Astrocyte of the spinal cord (primary cell): Measurements from ENCODE around the gene SEMA3G.

Experiments
- DNase-seq: peaks from one replicate; pipeline ENCODE4 v3.0.0; 2011; ENCODE audit warnings: low read depth, low spot score
- H3K4me3 ChIP-seq: 2 replicates; pipeline ENCODE4 v1.5.1; 2011; ENCODE audit warnings: low read depth, mild to moderate bottlenecking, low read length, moderate library complexity
- CTCF ChIP-seq: IDR thresholded peaks from 2 replicates; pipeline ENCODE4 v1.5.1; 2012; ENCODE audit warnings: low read depth, mild to moderate bottlenecking, low read length, inconsistent platforms
- in situ Hi-C: cut with HindIII; loops from 2 replicates; pipeline ENCODE4 v1.10.0; 2017; ENCODE audit warnings: low sequenced_read_pairs

SEMA3G gene

GRCh38 chr3:52393131-52393807 is 51.6 kb downstream of the SEMA3G start:
- in situ Hi-C loops, result no loop called here
- no peak for TF ChIP-seq CTCF
- H3K4me3 ChIP-seq, result no peak overlapping the region
- DNase-seq, result no peak

- TF ChIP-seq CTCF, result no peak
- no peak for DNase-seq
- no peak overlapping the region for H3K4me3 ChIP-seq
- in situ Hi-C loops, result no loop called here
These were observed 52.5 kb downstream of the SEMA3G start for GRCh38 chr3:52392216-52392930.

DNA sequence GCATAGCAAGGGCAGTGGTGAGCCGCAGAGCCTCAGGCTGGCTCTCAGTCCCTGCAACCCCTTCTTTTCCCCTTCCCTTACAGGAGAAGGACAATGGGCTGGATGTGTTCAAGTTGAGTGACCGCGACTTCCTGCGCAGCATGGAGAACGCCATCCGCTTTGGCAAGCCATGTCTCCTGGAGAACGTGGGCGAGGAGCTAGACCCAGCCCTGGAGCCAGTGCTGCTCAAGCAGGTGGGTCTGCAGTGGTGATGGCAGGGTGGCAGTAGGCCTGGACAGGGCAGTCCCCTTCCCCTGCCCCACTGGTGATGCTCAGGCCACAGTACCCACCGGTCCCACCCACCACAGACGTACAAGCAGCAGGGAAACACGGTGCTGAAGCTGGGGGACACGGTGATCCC is 53.8 kb downstream of the SEMA3G start:
- no peak overlapping the region for H3K4me3 ChIP-seq
- DNase-seq, result no peak
- in situ Hi-C loops, result no loop called here
- TF ChIP-seq CTCF, result no peak

- no peak for TF ChIP-seq CTCF
- in situ Hi-C loops, result no loop called here
- DNase-seq, result no peak
- no peak overlapping the region for H3K4me3 ChIP-seq
These were observed 56.0 kb downstream of the SEMA3G start for GRCh38 chr3:52388933-52389332.

DNA sequence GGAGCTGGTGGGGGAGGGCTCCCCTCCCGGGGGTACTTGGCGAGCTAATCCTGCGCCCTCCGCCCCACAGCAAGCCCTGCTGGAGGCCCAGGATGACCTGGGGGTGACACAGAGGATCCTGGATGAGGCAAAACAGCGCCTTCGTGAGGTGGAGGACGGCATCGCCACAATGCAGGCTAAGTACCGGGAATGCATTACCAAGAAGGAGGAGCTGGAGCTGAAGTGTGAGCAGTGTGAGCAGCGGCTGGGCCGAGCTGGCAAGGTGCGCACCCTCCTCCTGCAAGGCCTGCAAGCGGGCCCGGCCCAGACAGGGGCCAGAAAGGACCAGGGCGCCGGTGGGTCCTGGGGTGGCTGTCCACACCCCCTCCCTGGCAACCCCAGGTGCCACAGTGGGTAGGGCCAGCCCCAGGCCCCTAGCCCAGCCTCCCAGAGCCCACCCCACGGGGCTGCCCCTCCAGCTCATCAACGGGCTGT is 56.5 kb downstream of the SEMA3G start:
- H3K4me3 ChIP-seq, result no peak overlapping the region
- TF ChIP-seq CTCF, result no peak
- DNase-seq, result no peak
- in situ Hi-C loops, result no loop called here

- in situ Hi-C loops, result no loop called here
- no peak for TF ChIP-seq CTCF
- H3K4me3 ChIP-seq, result no peak overlapping the region
These were observed 57.4 kb downstream of the SEMA3G start for GRCh38 chr3:52387481-52387880.

More at GRCh38 chr3:52387481-52387880, 57.4 kb downstream of the SEMA3G start:
- no peak for DNase-seq
